GM23338 (cell line): ENCODE measurements around the gene PTH1R. TPM values are rescaled to one million over a fixed set of nuclear protein-coding genes. Genes with fewer than 3 reads are reported as not detected.

Source experiments
- ATAC-seq: fragments of 200-7000 bp; cut with Tn5 transposase; 3 replicates; pipeline ENCODE4 v1.9.1; 2020
- DNase-seq: peaks from one replicate; pipeline ENCODE4 v3.0.0-alpha.2; 2015; ENCODE audit warnings: low spot score
- H2AFZ ChIP-seq: fragments of 200-600 bp; sonication (generic); 2 replicates; pipeline ENCODE4 v1.8.0; 2016; ENCODE audit warnings: antibody characterized with exemption, mild to moderate bottlenecking, moderate library complexity
- H3F3A ChIP-seq: fragments of 200-600 bp; sonication (generic); replicated peaks from 2 replicates; pipeline ENCODE4 v1.8.0; 2017; ENCODE audit warnings: antibody characterized with exemption, mixed run types, low read depth
- H3K27ac ChIP-seq: fragments of 200-600 bp; sonication (generic); 2 replicates; pipeline ENCODE4 v1.6.1; 2016; ENCODE audit warnings: low read depth
- H3K27me3 ChIP-seq: fragments of 200-600 bp; sonication (generic); 2 replicates; pipeline ENCODE4 v1.8.0; 2016; ENCODE audit warnings: mild to moderate bottlenecking, mixed run types, moderate library complexity; ENCODE audit not compliant: insufficient read depth
- H3K36me3 ChIP-seq: fragments of 200-600 bp; sonication (generic); 2 replicates; pipeline ENCODE4 v1.8.0; 2016; ENCODE audit warnings: mild to moderate bottlenecking; ENCODE audit not compliant: insufficient read depth
- H3K4me1 ChIP-seq: fragments of 200-600 bp; sonication (generic); 2 replicates; pipeline ENCODE4 v1.8.0; 2016; ENCODE audit warnings: mild to moderate bottlenecking, moderate library complexity; ENCODE audit not compliant: insufficient read depth
- H3K4me2 ChIP-seq: fragments of 200-600 bp; sonication (generic); 2 replicates; pipeline ENCODE4 v1.7.1; 2017; ENCODE audit warnings: mixed run types
- H3K4me3 ChIP-seq: fragments of 200-600 bp; sonication (generic); 2 replicates; pipeline ENCODE4 v1.6.1; 2016; ENCODE audit warnings: mixed run types
- H3K79me2 ChIP-seq: fragments of 200-600 bp; sonication (generic); replicated peaks from 2 replicates; pipeline ENCODE4 v1.8.0; 2017; ENCODE audit warnings: mild to moderate bottlenecking; ENCODE audit not compliant: insufficient read depth
- H3K9me2 ChIP-seq: fragments of 200-600 bp; sonication (generic); 2 replicates; pipeline ENCODE4 v1.8.0; 2017; ENCODE audit not compliant: insufficient read depth
- H4K20me1 ChIP-seq: fragments of 200-600 bp; sonication (generic); replicated peaks from 2 replicates; pipeline ENCODE4 v1.8.0; 2017; ENCODE audit warnings: mild to moderate bottlenecking; ENCODE audit not compliant: insufficient read depth
- H3K27ac Mint-ChIP-seq: 2 replicates; pipeline ENCODE4 v1.8.0; 2020; ENCODE audit warnings: inconsistent platforms, mild to moderate bottlenecking, moderate library complexity, mixed read lengths
- H3K27me3 Mint-ChIP-seq: 3 replicates; pipeline ENCODE4 v1.8.0; 2022; ENCODE audit warnings: low read depth, mild to moderate bottlenecking, moderate library complexity, mixed read lengths, inconsistent platforms; ENCODE audit not compliant: insufficient read depth, poor library complexity
- H3K36me3 Mint-ChIP-seq: 3 replicates; pipeline ENCODE4 v1.8.0; 2021; ENCODE audit warnings: low read depth, mild to moderate bottlenecking, inconsistent platforms, moderate library complexity, mixed read lengths
- H3K4me1 Mint-ChIP-seq: 3 replicates; pipeline ENCODE4 v1.8.0; 2020; ENCODE audit warnings: mild to moderate bottlenecking, inconsistent platforms, mixed read lengths
- H3K4me3 Mint-ChIP-seq: 3 replicates; pipeline ENCODE4 v1.8.0; 2021; ENCODE audit warnings: moderate library complexity, mild to moderate bottlenecking, inconsistent platforms, mixed read lengths
- H3K9me3 Mint-ChIP-seq: 3 replicates; pipeline ENCODE4 v1.8.0; 2020; ENCODE audit warnings: moderate library complexity, mild to moderate bottlenecking, inconsistent platforms, mixed read lengths
- CREB1 ChIP-seq: fragments of 250-450 bp; sonication (Bioruptor Pico); IDR thresholded peaks from 2 replicates; pipeline ENCODE4 v1.5.0; 2020; ENCODE audit warnings: low read depth, mild to moderate bottlenecking, moderate library complexity
- CTCF ChIP-seq, 2 experiments: fragments of 200-600 bp in 1 of 2; sonication (generic) in 1 of 2; conservative IDR thresholded peaks; 2 replicates each; pipeline versions ENCODE4 v1.5.1 to v1.6.1; 2016 to 2017; ENCODE audit warnings: antibody characterized with exemption in 2 of 2, low read depth in 2 of 2, mild to moderate bottlenecking in 2 of 2, moderate library complexity in 1 of 2
- EZH2 ChIP-seq: fragments of 200-600 bp; sonication (generic); IDR thresholded peaks from one replicate; pipeline ENCODE4 v1.8.0; 2017; ENCODE audit warnings: antibody characterized with exemption, mild to moderate bottlenecking, low read depth; ENCODE audit not compliant: unreplicated experiment
- EZH2phosphoT487 ChIP-seq: fragments of 200-600 bp; sonication (generic); IDR thresholded peaks from one replicate; pipeline ENCODE4 v1.8.1; 2018; ENCODE audit warnings: antibody characterized with exemption; ENCODE audit not compliant: unreplicated experiment
- JUNB ChIP-seq: IDR thresholded peaks from one replicate; pipeline ENCODE4 v1.6.1; 2016; ENCODE audit warnings: antibody characterized with exemption; ENCODE audit not compliant: unreplicated experiment
- NANOG ChIP-seq: IDR thresholded peaks from 2 replicates; pipeline ENCODE4 v1.6.1; 2016; ENCODE audit warnings: antibody characterized with exemption, borderline replicate concordance
- POLR2AphosphoS5 ChIP-seq: IDR thresholded peaks from 2 replicates; pipeline ENCODE4 v1.6.1; 2016; ENCODE audit warnings: antibody characterized with exemption, low read depth
- STAT1 ChIP-seq: IDR thresholded peaks from one replicate; pipeline ENCODE4 v1.6.1; 2016; ENCODE audit warnings: antibody characterized with exemption; ENCODE audit not compliant: unreplicated experiment
- ZNF114 ChIP-seq: fragments of 250-450 bp; sonication (Bioruptor Pico); IDR thresholded peaks from 2 replicates; pipeline ENCODE4 v1.5.0; 2020; ENCODE audit warnings: mild to moderate bottlenecking, moderate library complexity
- ZNF331 ChIP-seq: fragments of 250-450 bp; sonication (Bioruptor Pico); IDR thresholded peaks from 2 replicates; pipeline ENCODE4 v1.5.0; 2020; ENCODE audit warnings: low read depth, mild to moderate bottlenecking, moderate library complexity
- ZNF462 ChIP-seq: fragments of 250-450 bp; sonication (Bioruptor Pico); IDR thresholded peaks from 2 replicates; pipeline ENCODE4 v1.5.0; 2020; ENCODE audit warnings: mild to moderate bottlenecking, moderate library complexity
- polyA plus RNA-seq: library from polyadenylated mRNA; unstranded; fragments of >200 nt; fragmentation: Nextera tagmentation; extraction: Ambion mirVana; gene quantifications from 2 replicates; pipeline ENCODE4 v1.2.1, GENCODE V29; 2016
- total RNA-seq: library from RNA; depleted of rRNA; stranded (reverse); fragments of >200 nt; shearing (Covaris generic); gene quantifications from 2 replicates; pipeline ENCODE4 v1.2.3, GENCODE V29; 2014
- TF ChIP-seq, protein P1 (sequence below): IDR thresholded peaks from one replicate; pipeline ENCODE4 v1.6.1; 2018; ENCODE audit warnings: antibody characterized with exemption; ENCODE audit not compliant: unreplicated experiment
- TF ChIP-seq, protein P2 (sequence below): IDR thresholded peaks from 2 replicates; pipeline ENCODE4 v1.6.1; 2016; ENCODE audit warnings: antibody characterized with exemption

The PTH1R gene
- total and polyA plus RNA-seq, 2 experiments from 2014 or later = 1.3 to 1.9 TPM

DNA sequence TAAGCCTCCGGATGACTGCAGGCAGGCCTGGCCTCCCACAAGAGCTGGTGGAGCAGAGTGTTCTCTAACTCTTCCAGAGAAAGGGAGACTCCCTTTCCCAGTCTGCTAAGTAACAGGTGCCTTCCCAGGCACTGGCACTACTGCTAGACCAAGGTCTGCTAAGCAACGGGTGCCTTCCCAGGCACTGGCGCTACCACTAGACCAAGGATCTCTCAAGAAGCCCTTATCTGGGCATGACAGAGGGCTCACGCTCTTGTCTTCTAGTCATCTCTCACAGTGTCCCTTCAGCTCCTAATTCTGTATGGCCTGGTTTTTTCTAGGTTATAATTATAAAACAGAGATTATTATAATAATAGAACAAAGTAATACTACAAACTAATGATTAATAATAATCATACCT, 42.0 kb upstream of the PTH1R start:
- Histone ChIP-seq H3K4me3 (no peak overlapping the region), H3F3A (no peaks in the 10 kb centered on the region), H4K20me1 (no peaks in the 10 kb centered on the region), H3K79me2 (no peaks in the 10 kb centered on the region), H3K4me1 (no peaks in the 10 kb centered on the region), H3K9me2 (0 out of 2 replicates have a peak, but pooled peaks cover 3% of the 10 kb centered on the region), H3K36me3 (no peaks in the 10 kb centered on the region), H3K4me2 (no peak overlapping the region), H3K27me3 (no peaks in the 10 kb centered on the region), H3K27ac (no peak overlapping the region), H2AFZ (no peak overlapping the region)
- H3K27ac Mint-ChIP-seq = no peak overlapping the region
- DNase-seq (no peak), ATAC-seq (no peak)
- H3K4me3 Mint-ChIP-seq = no peak overlapping the region
- TF ChIP-seq, protein P1, sequence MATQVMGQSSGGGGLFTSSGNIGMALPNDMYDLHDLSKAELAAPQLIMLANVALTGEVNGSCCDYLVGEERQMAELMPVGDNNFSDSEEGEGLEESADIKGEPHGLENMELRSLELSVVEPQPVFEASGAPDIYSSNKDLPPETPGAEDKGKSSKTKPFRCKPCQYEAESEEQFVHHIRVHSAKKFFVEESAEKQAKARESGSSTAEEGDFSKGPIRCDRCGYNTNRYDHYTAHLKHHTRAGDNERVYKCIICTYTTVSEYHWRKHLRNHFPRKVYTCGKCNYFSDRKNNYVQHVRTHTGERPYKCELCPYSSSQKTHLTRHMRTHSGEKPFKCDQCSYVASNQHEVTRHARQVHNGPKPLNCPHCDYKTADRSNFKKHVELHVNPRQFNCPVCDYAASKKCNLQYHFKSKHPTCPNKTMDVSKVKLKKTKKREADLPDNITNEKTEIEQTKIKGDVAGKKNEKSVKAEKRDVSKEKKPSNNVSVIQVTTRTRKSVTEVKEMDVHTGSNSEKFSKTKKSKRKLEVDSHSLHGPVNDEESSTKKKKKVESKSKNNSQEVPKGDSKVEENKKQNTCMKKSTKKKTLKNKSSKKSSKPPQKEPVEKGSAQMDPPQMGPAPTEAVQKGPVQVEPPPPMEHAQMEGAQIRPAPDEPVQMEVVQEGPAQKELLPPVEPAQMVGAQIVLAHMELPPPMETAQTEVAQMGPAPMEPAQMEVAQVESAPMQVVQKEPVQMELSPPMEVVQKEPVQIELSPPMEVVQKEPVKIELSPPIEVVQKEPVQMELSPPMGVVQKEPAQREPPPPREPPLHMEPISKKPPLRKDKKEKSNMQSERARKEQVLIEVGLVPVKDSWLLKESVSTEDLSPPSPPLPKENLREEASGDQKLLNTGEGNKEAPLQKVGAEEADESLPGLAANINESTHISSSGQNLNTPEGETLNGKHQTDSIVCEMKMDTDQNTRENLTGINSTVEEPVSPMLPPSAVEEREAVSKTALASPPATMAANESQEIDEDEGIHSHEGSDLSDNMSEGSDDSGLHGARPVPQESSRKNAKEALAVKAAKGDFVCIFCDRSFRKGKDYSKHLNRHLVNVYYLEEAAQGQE = no peak
- TF ChIP-seq POLR2AphosphoS5 (no peak), ZNF462 (CRISPR knock-in tag) (no peak), ZNF114 (CRISPR knock-in tag) (no peak), CREB1 (no peak), EZH2phosphoT487 (no peak), EZH2 (no peak), STAT1 (no peak), CTCF (conservative IDR thresholded peaks at IDR 0.05; ENCODE audit: low read depth in 2 of 2) (no peak), JUNB (no peak), ZNF331 (CRISPR knock-in tag) (no peak), NANOG (no peak)
- TF ChIP-seq, protein P2, sequence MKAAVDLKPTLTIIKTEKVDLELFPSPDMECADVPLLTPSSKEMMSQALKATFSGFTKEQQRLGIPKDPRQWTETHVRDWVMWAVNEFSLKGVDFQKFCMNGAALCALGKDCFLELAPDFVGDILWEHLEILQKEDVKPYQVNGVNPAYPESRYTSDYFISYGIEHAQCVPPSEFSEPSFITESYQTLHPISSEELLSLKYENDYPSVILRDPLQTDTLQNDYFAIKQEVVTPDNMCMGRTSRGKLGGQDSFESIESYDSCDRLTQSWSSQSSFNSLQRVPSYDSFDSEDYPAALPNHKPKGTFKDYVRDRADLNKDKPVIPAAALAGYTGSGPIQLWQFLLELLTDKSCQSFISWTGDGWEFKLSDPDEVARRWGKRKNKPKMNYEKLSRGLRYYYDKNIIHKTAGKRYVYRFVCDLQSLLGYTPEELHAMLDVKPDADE = no peak
- H3K36me3 Mint-ChIP-seq = peaks cover 10% of the 10 kb centered on the region
- H3K9me3 Mint-ChIP-seq = peaks cover 29% of the 10 kb centered on the region
- no peaks in the 10 kb centered on the region for H3K27me3 Mint-ChIP-seq
- H3K4me1 Mint-ChIP-seq = no peaks in the 10 kb centered on the region; the same call in 2 of the 3 replicates
